ENCODE data around the gene FSTL4. TPM values are rescaled to one million over a fixed set of nuclear protein-coding genes. Genes with fewer than 3 reads are reported as not detected.
"Not testable (repeated sequence)": the region's sequence is repeated elsewhere in the genome, so short reads cannot be mapped to it uniquely, and the experiment has no call there.

FSTL4 gene
- total and polyA plus RNA-seq, 9 donors, result 0.07 to 0.22 (median 0.15) TPM; not detected in 4

- no peaks in the 10 kb centered on the region for H3K36me3 ChIP-seq
- TF ChIP-seq EP300 (IDR thresholded peaks at IDR 0.05) (no peak), POLR2A (IDR thresholded peaks at IDR 0.05) (no peak), CTCF (IDR thresholded peaks at IDR 0.05) (no peak)
- intact Hi-C loops (cut with DNase I), result no loop called here
- no peaks in the 10 kb centered on the region for H3K9me3 ChIP-seq
- H3K4me1 ChIP-seq (ENCODE audit: insufficient read depth), result no peaks in the 10 kb centered on the region
- H3K27me3 ChIP-seq, result no peaks in the 10 kb centered on the region
- H3K4me3 ChIP-seq, result no peak overlapping the region
- DNase-seq, result no peak
- H3K27ac ChIP-seq, result no peak overlapping the region
- WGBS, 3 donors, result 60 to 66% (median 60%) methylated on average over 3 of the region's 3 CpGs
Measured at GRCh38 chr5:133544346-133544745, 68.0 kb downstream of the FSTL4 start.

GRCh38 chr5:133539818-133540217 lies 72.5 kb downstream of the FSTL4 start:
- intact Hi-C loops (cut with DNase I), result no loop called here
- Histone ChIP-seq H3K9me3 (no peaks in the 10 kb centered on the region), H3K4me1 (ENCODE audit: insufficient read depth) (no peaks in the 10 kb centered on the region), H3K27me3 (no peaks in the 10 kb centered on the region), H3K36me3 (no peaks in the 10 kb centered on the region), H3K4me3 (no peak overlapping the region), H3K27ac (no peak overlapping the region)
- WGBS, 3 donors, result 54 to 76% (median 56%) methylated on average over 1 of the region's 1 CpG
- no peak for DNase-seq
- TF ChIP-seq EP300 (IDR thresholded peaks at IDR 0.05) (no peak), POLR2A (IDR thresholded peaks at IDR 0.05) (no peak), CTCF (IDR thresholded peaks at IDR 0.05) (no peak)

GRCh38 chr5:133538718-133539117 lies 73.6 kb downstream of the FSTL4 start:
- no peaks in the 10 kb centered on the region for H3K9me3 ChIP-seq
- H3K4me1 ChIP-seq (ENCODE audit: insufficient read depth), result no peaks in the 10 kb centered on the region
- no peak for TF ChIP-seq CTCF (IDR thresholded peaks at IDR 0.05)
- TF ChIP-seq POLR2A (IDR thresholded peaks at IDR 0.05), result no peak
- no peak for TF ChIP-seq EP300 (IDR thresholded peaks at IDR 0.05)
- intact Hi-C loops (cut with DNase I), result no loop called here
- DNase-seq, result no peak
- no peak overlapping the region for H3K27ac ChIP-seq
- H3K27me3 ChIP-seq, result no peaks in the 10 kb centered on the region
- H3K4me3 ChIP-seq, result no peak overlapping the region
- H3K36me3 ChIP-seq, result no peaks in the 10 kb centered on the region
- 67 to 87% (median 69%) methylated on average over 7 of the region's 7 CpGs for WGBS, 3 donors

- H3K9me3 ChIP-seq; H3K4me1 ChIP-seq (ENCODE audit: insufficient read depth); DNase-seq; H3K27me3 ChIP-seq; intact Hi-C loops (cut with DNase I); H3K4me3 ChIP-seq; H3K27ac ChIP-seq; H3K36me3 ChIP-seq: not testable (repeated sequence)
- 69 to 80% (median 79%) methylated on average over 13 of the region's 13 CpGs for WGBS, 3 donors
Measured at GRCh38 chr5:133535241-133535929, 77.0 kb downstream of the FSTL4 start.

GRCh38 chr5:133534566-133534965 lies 77.8 kb downstream of the FSTL4 start:
- H3K4me3 ChIP-seq, result no peak overlapping the region
- intact Hi-C loops (cut with DNase I), result no loop called here
- H3K27ac ChIP-seq, result no peak overlapping the region
- no peaks in the 10 kb centered on the region for H3K9me3 ChIP-seq
- WGBS, 3 donors, result 62 to 75% (median 62%) methylated on average over 2 of the region's 2 CpGs
- no peaks in the 10 kb centered on the region for H3K4me1 ChIP-seq (ENCODE audit: insufficient read depth)
- DNase-seq, result no peak
- H3K27me3 ChIP-seq, result no peaks in the 10 kb centered on the region
- TF ChIP-seq EP300 (IDR thresholded peaks at IDR 0.05) (no peak), POLR2A (IDR thresholded peaks at IDR 0.05) (no peak), CTCF (IDR thresholded peaks at IDR 0.05) (no peak)
- H3K36me3 ChIP-seq, result no peaks in the 10 kb centered on the region

All from ovary (tissue), 9 donors.